A549 treated with Hydrocortisone at 1 μM for 4 hours (cell line): ENCODE measurements around the gene STARD6. TPM values are rescaled to one million over a fixed set of nuclear protein-coding genes. Genes with fewer than 3 reads are reported as not detected.

Source experiments
- total RNA-seq: library from RNA; stranded (reverse); fragments of 200-300 nt; extraction: Qiagen RNA extraction; gene quantifications from 5 replicates; pipeline ENCODE4 v1.2.3, GENCODE V29; 2022

Gene STARD6
- total RNA-seq, result 0.20 TPM in 1 of 5 replicates, not detected in the others

DNA sequence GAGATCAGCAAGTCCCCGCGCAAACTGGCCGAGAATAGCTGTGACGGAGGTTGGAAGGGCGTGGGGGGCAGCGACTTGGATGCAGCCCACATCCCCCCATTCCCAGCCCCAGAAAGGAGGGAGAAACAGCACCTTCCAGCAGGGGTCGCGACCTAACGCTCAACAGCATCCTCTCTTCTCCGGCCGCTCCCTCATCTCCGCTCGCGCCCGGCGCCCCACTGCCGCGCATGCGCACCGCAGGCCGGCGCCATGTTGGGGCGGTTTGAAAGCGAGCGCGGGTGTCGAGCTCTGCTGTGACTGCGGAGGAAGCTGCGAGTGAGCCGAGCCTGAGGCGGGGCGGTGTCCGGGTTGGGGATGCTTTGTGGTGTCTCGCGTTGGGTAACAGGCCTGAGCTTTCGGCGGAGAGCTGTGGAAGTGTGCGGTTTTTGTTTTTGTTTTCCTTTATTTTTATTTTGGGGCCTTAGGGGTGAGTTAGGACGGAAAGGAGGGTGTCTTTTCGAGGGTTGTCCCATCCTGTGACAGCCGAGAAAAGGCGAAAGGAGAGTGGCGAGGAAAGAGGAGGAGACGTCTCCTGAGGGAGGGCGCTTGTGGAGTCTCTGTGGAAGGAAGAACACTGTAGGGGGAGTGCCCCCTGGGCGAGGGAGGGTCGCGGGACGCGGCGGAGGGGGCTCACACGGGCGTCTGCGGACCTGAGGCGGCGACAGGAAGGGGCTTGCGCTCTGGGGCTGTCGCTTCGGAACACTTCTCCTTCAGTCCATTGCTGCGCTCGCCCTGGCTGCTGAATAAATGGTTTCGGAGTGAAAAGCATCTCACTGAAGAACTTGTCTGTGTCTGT, at the start of gene STARD6, which contains the start of gene C18orf54:
Gene STARD6, minus strand, starts transcription at position 199 of the 835 bp plus-strand sequence. CDS start 3,285 bp downstream, outside the sequence.
Gene C18orf54, plus strand, starts transcription at position 247 of the 835 bp plus-strand sequence. CDS start 2,667 bp downstream, outside the sequence.

Other genes with a start within 250 kb of the STARD6 start
- gene MBD2, start 133.2 kb downstream of the STARD6 start, total RNA-seq, result 29.0 to 60.5 TPM (median 59.0 TPM) in 5 replicates
- 7.1 to 8.9 TPM (median 8.6 TPM) in 5 replicates for gene POLI, start 88.3 kb downstream of the STARD6 start, total RNA-seq
- 2.1 to 3.3 TPM (median 2.6 TPM) in 5 replicates for gene C18orf54, start within 50 bp of the STARD6 start, total RNA-seq
- not detected in 5 replicates for gene DYNAP, start 233.4 kb upstream of the STARD6 start, total RNA-seq